ENCODE data around the gene ACTN2. TPM values are rescaled to one million over a fixed set of nuclear protein-coding genes. Genes with fewer than 3 reads are reported as not detected.
A peak's percentile ranks its signal among the peaks of the same experiment; 100 is the strongest.

The ACTN2 gene
- total RNA-seq: 1 to 10 TPM in 1 of 4 donors, under 1 TPM in 3; 0.21 to 1.1 (median 0.65) TPM

DNA sequence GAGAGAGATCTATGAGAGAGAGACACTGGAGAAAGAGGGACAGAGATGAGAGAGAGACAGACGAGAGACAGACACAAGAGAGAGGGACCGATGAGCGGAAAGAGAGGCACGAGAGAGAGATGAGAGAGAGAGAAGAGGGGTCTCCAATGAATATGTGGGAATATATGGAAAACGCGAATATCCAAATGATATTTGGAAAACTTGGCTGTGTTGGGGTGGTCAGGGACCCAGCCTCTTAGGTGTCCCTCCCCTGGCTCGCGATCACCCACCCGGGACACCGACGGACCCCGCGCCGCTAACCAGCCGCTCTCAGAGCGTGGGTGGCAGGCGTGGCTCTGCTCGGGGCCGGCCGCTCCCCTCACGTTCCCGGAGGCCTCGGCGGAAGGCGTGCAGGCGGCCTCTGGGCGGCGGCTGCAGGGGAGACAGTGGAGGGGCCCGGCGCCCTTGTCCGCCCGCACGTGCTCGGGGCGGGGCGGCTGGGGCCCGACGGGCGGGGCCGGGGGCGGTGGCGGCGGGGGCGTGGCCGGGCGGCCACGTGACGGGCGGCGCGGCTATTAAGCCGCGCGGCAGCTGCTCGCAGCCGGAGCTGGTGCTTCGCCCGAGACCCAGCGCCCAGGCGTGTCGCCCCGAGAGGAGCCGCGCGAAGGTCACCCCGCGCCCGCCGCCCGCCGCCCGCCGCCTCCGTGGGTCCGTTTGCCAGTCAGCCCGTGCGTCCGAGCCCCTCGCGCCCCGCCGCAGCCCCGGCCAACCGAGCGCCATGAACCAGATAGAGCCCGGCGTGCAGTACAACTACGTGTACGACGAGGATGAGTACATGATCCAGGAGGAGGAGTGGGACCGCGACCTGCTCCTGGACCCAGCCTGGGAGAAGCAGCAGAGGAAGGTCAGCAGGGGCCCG lies at the start of gene ACTN2:
ACTN2 (plus strand) TSS at position 583 of the 898 bp plus-strand sequence; CDS start at position 758, 175 bp downstream.
- peak within 1 kb of the TSS in 1 of 4 donors; percentile 52 for H3K27ac ChIP-seq
- H3K4me3 ChIP-seq: peak within 1 kb of the TSS; percentile 21 to 63 (median 32)
- peaks cover 0 to 10% (median 0%) of the 10 kb centered on the region in 4 donors for H3K9me3 ChIP-seq
- no peak for DNase-seq (ENCODE audit: low spot score in 2 of 2)
- H3K27me3 ChIP-seq: peaks cover 0 to 13% of the 10 kb centered on the region in 2 donors
- WGBS, 2 donors: 9 to 15% methylated on average over 24 to 44 of the region's 93 CpGs
- peaks cover 0 to 19% (median 9%) of the 10 kb centered on the region in 4 donors for H3K4me1 ChIP-seq
- no peaks in the 10 kb centered on the region for H3K36me3 ChIP-seq
- TF ChIP-seq POLR2A (IDR thresholded peaks at IDR 0.05) (no peak), EP300 (IDR thresholded peaks at IDR 0.05) (no peak), CTCF (IDR thresholded peaks at IDR 0.05) (no peak)

GRCh38 chr1:236638945-236639344 lies 47.4 kb upstream of the ACTN2 start:
- H3K4me3 ChIP-seq: no peak overlapping the region
- H3K9me3 ChIP-seq: no peaks in the 10 kb centered on the region
- no peaks in the 10 kb centered on the region for H3K36me3 ChIP-seq
- H3K27ac ChIP-seq: no peak overlapping the region
- no peaks in the 10 kb centered on the region for H3K4me1 ChIP-seq
- no peaks in the 10 kb centered on the region for H3K27me3 ChIP-seq
- WGBS, 2 donors: 90 to 92% methylated on average over 13 of the region's 13 CpGs
- no peak for DNase-seq (ENCODE audit: low spot score in 2 of 2)
- TF ChIP-seq CTCF (IDR thresholded peaks at IDR 0.05): no peak
- TF ChIP-seq POLR2A (IDR thresholded peaks at IDR 0.05): no peak
- no peak for TF ChIP-seq EP300 (IDR thresholded peaks at IDR 0.05)

- 63 to 73% methylated on average over 4 of the region's 4 CpGs for whole genome bisulfite sequencing, 2 donors
- TF ChIP-seq POLR2A (IDR thresholded peaks at IDR 0.05): no peak
- no peak for TF ChIP-seq CTCF (IDR thresholded peaks at IDR 0.05)
- no peak for TF ChIP-seq EP300 (IDR thresholded peaks at IDR 0.05)
These were observed 46.6 kb upstream of the ACTN2 start for GRCh38 chr1:236639686-236640085.

DNA sequence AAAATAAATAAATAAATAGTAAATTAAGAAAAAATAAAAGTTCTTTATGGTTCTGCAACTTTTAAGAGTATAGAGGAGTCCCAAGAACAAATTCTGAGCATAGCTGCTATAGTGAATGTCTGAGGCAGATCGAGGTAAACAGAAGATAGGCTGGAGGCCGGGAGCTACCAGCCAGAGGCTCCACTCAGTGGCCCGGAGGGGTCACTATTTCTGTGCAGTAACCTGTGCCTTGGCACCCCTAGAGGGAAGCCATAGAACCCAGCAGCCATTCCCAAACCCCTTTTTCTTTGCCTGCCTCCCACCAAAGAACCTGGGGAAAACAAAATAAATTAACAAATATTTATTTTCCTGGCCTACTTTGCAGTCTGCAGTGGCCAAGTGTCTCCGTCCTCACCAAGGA lies 43.5 kb upstream of the ACTN2 start:
- H3K27me3 ChIP-seq: no peaks in the 10 kb centered on the region
- 80 to 89% methylated on average over 4 of the region's 4 CpGs for WGBS, 2 donors
- TF ChIP-seq CTCF (IDR thresholded peaks at IDR 0.05) (no peak), EP300 (IDR thresholded peaks at IDR 0.05) (no peak), POLR2A (IDR thresholded peaks at IDR 0.05) (no peak)
- no peak overlapping the region for H3K4me3 ChIP-seq
- no peak overlapping the region for H3K27ac ChIP-seq
- H3K36me3 ChIP-seq: no peaks in the 10 kb centered on the region
- DNase-seq (ENCODE audit: low spot score in 2 of 2): no peak
- no peaks in the 10 kb centered on the region for H3K9me3 ChIP-seq
- H3K4me1 ChIP-seq: no peaks in the 10 kb centered on the region

More at GRCh38 chr1:236639686-236640085, 46.6 kb upstream of the ACTN2 start:
- DNase-seq (ENCODE audit: low spot score in 2 of 2): no peak
- no peak overlapping the region for H3K4me3 ChIP-seq
- H3K4me1 ChIP-seq: no peaks in the 10 kb centered on the region
- H3K9me3 ChIP-seq: no peaks in the 10 kb centered on the region
- no peak overlapping the region for H3K27ac ChIP-seq
- H3K36me3 ChIP-seq: no peaks in the 10 kb centered on the region
- no peaks in the 10 kb centered on the region for H3K27me3 ChIP-seq

GRCh38 chr1:236645016-236645680 lies 41.2 kb upstream of the ACTN2 start:
- WGBS, 2 donors: 87 to 93% methylated on average over 5 of the region's 5 CpGs
- no peaks in the 10 kb centered on the region for H3K4me1 ChIP-seq
- no peak overlapping the region for H3K27ac ChIP-seq
- no peak overlapping the region for H3K4me3 ChIP-seq
- no peaks in the 10 kb centered on the region for H3K36me3 ChIP-seq
- DNase-seq (ENCODE audit: low spot score in 2 of 2): no peak
- H3K9me3 ChIP-seq: no peaks in the 10 kb centered on the region
- H3K27me3 ChIP-seq: no peaks in the 10 kb centered on the region
- TF ChIP-seq CTCF (IDR thresholded peaks at IDR 0.05): no peak
- TF ChIP-seq EP300 (IDR thresholded peaks at IDR 0.05): no peak
- no peak for TF ChIP-seq POLR2A (IDR thresholded peaks at IDR 0.05)

Data from tibial nerve (tissue), 4 donors.